GM19468 (cell line): Measurements from ENCODE around the gene LAMB4.

Source experiments
- ATAC-seq: cut with Tn5 transposase; IDR thresholded peaks from one replicate; pipeline ENCODE4 v1.9.1; 2021; ENCODE audit warnings: mild to moderate bottlenecking, moderate library complexity, moderate number of reproducible peaks; ENCODE audit not compliant: unreplicated experiment; ENCODE audit errors: extremely low read depth

The LAMB4 gene

DNA sequence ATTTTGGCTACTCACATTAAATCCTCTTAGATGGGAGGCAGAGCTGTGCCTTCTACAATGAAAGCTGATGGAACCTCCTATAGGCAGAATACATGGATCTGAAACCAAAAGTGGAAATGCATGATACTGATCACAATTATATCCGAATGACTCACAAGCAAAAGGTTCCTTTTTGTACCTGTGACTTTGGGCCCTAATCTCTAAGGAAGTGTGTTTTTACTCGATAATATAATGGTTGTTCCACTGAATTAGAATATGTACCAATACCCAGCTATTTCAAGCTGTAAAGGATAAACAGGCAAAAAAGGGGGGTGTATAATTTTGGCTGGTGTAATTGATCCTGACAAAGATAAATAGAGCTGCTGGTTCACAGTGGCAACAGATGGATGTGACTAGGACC lies 109.6 kb downstream of the LAMB4 start:
- ATAC-seq: no peak

DNA sequence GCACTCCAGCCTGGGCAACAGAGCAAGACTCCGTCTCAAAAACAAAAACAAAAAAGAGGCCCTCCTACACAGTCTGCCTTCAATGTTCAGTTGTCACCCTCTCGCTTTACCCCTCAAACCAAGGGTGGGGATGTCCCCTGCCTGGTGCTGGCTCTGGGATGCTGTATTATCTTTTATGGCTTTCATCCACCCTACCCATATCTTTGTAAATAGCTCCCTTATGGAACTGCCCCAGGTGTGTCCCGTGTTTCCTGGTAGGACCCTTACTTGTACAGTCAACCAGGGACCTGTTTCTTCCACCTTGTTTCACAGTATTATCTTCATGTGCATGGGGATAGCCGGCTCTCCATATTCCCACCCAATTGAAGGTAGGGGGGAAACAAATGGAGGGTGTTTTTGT lies 111.5 kb downstream of the LAMB4 start:
- ATAC-seq: no peak

DNA sequence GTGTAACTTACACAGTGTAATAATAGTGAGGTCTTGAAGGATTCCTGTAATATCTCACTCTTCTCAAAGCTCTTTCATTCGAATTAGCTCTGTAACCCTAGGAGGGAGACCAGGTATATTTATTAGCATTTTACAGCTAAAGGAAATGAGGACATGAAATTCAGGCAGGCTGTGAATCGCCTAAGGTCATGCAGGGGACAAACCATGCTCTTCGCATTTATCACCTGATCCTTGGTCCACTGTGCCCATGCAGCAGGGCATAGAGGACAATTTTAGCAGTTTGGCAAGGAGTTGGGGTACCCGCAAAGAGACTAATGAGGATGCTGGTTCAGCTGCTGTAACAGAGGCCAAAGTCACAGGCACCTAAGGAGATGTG lies 112.4 kb downstream of the LAMB4 start:
- no peak for ATAC-seq

DNA sequence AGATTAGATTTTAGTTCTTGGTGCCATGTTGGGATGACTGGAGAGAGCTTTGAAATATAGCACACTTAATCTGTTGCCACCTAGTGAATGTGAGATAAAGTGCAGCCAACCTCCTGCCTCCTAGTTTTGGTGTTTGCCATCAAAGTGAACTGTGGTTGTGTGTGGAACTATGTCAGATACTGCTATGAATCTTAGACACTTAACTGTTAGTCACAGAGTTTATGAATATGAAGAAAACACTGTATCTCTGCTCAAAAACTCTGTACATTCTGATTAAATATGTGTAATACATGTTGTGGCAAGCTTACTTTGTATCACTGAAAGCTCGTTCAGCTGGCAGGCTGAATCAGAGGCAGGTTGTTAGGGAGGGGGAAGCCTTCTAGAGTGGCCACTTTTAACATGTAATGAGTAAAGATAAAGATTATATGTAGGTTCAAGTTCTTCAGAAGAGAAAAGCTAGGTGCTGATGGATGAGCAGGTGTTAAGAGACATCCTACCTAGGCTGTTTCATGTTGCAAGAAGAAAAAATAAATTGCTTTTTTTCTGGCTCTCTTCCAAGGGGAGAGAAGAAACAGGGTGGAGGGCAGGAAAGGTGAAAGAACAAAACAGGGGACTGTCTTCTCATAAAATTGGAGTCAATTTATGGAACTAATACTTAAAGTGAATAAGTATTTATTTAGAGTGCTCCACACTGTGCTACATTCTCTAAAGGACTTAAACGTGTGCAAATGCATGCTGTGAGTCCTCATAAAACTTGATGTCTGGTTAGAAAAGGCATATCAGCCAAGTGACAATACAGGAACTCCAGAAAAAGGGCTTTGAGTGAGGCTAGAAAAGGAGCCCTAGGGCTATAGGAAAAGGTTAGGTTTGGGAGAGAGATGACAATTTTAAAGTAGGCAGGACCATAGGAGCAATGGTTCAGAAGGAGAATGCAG lies 113.1 kb downstream of the LAMB4 start:
- no peak for ATAC-seq

DNA sequence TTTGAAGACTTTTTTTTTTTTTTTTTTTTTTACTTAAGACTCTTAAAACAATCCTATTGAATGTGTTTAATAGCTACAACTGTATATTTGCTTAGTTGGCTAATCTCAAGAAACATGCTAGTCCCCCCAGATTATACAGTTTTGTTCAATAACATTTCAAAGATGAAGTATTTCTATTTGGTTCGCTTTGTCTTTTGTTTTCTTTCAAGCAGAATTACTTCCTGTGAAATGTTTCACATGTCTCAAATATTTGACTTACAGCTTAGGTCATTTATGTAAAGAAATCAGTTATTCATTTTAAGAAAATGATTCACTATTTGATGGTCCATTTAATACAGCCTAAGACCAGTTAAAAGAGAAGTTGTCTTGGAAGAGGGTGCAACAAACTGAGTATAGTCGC lies 114.4 kb downstream of the LAMB4 start:
- no peak for ATAC-seq

DNA sequence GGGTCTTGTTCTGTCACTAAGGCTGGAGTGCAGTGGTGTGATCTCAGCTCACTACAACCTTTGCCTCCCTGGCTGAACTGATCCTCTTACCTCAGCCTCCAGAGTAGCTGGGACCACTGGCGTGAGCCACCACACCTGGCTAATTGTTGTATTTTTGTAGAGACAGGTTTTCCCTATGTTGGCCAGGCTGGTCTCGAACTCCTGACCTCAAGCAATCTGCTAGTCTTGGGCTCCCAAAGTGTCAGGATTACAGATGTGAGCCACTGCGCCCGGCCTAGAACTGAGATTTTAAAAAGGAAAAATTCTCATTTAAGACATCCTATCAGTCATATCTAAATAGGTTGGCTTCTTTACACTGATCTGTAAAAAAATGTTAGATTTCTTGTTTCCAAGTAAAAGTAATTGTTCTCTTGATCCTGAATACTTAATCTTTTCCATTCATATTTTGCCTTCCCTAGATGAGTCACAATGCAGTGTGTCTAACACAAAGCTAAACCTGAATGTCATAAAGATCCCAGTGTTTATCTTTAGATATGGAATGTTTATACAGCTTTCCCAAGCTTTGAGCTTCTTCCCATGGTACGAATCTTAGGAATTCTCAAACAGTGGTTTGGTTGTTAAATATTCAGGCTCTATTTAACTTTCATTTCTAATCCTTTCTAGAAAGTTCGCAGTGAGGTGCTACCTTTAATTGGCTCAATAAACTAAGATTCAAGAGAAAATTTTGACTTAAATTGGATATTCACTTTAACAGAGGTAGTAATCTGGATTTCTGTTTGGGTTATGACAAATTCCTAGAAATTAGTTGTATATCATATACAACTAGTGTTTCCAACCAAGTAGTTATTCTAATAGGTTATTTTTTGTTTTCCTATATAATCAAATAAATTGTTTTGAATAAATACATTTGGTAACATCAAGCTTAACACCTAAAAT lies 115.1 kb downstream of the LAMB4 start:
- ATAC-seq: no peak

DNA sequence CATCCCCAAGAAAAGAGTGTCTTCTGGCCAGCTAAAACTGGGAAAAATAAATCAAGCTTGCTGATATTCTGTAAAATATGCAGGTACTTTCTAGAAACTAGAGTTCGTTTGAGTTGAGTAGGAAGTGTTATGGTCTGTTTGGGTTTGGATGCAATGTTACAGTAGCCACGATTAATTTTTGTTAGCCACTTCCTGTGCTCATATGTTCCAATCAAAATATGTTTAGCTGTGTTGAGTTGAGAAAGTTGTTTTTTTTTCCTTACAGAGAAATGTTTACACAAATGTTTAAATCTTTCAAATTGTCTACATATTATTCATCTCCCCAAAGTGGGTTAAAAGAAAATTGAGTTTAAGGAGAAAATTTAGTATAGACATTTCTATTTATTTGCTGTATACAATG lies 115.9 kb downstream of the LAMB4 start:
- no peak for ATAC-seq

DNA sequence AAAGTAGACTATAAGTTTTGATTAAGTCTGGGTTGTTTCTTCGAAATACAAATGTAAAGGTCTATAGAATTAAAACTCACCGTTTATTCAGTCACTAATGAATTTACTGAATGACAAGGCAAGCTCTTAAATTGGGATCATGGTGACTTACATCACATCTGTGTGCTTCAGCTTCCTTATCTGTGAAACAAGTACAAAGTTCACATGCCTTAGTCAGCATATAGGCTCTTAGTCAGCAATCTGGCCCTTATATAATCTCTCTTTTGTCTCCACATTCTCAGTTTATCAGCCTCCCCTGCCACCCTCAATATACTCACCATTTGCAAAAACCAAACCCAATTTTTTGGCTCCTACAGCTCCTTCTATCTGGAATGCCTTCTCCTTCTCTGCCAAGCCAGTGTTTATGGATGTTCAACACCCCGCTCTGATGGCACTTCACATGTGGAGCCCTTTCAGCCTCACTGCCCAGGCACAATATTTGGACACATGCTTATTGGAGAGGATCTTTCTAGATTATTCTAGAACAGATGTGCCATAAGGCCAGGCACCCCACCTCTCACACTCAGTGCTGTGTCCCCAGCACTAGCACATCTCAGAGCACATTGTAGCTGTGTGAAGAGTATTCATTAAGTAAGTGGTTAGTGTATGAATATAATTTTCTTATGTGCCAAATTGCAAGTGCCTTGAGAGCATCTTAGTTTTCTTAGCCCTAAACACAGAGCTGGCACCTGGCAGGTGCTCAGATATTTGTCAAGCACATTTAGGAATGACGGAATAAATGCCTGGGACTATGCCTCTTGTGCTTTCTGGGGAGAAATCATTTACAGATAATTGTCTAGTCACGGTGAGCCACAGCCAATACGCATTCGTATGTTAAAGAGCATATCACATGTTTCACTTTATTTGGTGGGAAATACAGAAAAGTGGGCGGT lies 117.4 kb downstream of the LAMB4 start:
- ATAC-seq: no peak

DNA sequence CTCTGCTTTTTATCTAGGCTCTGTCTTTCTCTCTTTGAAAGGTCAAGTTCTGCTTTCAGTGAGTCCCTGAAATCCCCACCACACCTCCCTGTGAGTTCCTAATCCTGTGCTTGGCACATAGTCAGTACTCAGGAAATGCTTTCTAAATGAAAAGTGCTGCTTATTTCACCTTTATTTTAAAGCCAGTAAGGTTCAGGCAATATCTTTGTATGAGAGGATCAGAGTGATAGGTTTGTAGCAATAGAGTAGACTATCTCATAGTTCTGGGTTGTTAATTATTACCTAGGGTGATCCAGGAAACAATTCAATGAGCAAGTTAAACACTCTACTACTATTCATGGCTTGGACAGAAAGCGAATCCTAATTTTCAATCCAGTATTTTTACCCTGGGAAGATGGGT lies 119.8 kb downstream of the LAMB4 start:
- ATAC-seq: no peak

DNA sequence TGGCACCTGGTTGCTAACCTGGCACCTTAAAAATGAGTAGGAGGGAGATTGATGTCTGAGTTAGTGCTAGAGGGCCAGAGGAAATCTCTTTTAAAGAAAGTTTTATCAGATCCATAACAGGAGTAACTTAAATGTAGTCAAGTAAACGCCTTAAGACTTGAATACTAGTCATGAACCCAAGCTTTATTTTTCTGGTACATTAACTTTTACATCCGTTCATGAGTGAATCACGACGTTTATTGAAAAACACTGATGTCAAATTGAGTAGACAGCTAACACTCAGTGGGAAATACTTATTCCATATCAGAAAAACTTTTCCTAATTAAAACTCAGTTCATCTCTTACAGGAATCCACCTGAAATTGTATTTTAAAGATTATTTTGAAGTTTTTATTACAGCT lies 120.3 kb downstream of the LAMB4 start:
- ATAC-seq: no peak

DNA sequence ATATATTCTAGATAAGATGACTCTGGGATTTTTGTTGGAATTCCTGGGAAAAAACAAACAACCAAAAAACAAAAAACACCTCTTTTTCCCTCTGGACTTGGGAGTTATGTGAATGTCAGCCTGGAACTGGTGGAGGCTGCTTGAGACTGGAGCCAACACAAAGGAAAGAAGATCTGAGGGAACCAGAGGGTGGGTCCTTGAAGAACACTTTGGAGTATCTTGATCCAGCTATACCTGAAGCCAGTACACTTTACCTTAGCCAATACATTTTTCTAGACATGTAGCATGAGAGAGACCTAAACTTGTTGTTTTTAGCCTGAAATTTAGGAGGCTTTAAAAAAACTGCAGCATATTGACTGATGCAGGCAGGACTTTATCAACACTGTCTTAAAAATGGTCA lies 121.3 kb downstream of the LAMB4 start:
- ATAC-seq: no peak

DNA sequence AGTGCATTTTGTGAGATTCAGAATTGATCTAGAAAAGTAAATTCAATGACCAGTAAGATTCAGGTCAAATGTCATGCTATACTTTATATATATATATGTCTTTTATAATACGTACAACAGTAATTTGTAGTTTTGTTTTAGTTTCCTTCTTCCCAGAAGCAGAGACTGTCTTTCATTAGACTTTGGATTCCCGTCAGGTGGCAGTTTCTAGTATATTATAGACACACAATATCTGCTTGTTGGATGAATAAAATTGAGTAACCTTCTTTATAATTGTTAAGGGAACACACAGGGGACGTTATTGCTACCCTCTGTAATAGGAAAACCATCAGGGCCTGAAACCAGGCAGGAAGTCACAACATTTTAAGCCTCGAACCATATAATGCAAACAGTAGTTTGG lies 121.9 kb downstream of the LAMB4 start:
- ATAC-seq: no peak

DNA sequence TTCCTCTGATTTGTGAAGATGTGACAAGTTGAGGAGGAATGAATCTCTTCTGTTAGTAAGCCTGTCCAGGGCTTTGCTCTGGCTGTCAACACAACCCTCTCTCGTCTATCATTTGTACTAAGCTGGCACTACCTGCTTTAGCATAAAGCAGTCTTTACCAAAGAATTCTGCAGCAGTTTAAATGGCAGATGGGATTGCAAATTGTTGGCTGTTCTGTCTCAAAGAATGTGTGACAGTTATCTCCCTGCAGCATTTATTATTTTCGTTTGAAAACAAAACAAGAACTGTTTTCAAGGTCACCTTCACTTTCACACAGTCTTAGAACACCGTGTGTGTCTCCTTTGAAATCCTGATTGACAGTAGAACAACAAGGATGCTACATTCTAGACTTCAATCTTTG lies 122.4 kb downstream of the LAMB4 start:
- no peak for ATAC-seq

DNA sequence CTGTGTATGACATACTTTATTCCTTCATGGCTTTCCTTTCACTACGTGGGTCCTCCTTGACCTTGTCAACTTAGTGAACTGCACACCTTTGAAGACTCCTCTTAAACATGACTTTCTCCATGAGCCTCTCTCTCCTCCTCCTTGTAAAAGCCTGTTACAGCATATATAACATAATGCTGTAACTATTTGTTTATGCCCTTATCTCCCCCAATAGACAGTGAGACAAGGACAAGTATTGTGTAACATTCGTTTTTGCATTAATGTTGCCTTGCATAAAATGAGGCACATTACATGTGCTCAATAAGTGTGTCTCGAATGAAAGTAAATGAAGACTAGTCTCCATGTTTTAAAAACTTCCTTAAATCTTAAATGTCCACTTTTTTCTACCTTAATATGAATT lies 122.9 kb downstream of the LAMB4 start:
- no peak for ATAC-seq

DNA sequence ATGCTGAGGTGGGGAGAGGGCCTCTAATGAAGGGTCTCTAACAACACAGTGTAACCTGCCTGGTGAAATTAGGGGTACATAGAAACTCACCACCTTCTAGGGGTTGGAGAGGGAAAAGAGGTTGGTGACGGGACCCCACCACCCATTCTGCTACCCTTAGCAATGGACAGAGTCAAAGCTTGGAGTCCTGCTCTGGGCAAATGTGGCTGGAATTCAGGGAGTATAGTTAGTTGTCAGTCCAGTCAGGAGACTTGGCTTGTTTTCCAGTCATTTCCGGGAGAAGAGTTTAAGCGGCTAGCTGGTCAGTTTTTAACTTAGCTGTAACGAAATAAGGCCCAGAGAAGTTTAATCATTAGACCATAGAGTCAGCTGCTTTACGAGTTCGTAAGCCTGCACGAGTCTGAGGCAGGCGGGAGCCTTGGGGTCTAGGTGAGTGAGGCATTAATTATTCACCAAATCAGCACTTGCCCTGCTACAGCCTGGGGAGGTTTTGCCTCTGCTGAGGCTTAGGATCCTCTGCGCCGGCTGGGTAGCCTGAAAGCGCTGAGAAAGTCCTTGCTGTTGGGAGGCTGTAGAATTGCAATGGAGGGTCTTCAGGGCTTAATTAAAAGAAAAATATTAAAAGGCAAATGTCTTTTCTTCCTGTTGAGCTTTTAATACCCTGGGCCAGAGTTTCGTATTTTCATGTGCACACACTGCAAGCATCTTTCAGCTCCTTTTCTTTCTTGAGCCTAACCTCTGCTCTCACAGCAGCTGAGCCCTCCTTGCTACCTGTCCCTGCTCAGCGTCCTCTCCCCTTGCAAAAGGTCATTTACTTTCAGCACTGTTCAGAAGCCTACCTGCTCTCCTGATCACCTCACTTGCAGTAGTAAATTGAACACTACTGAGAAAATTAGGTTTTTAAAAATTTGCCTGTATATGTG lies 125.7 kb downstream of the LAMB4 start:
- ATAC-seq: no peak

DNA sequence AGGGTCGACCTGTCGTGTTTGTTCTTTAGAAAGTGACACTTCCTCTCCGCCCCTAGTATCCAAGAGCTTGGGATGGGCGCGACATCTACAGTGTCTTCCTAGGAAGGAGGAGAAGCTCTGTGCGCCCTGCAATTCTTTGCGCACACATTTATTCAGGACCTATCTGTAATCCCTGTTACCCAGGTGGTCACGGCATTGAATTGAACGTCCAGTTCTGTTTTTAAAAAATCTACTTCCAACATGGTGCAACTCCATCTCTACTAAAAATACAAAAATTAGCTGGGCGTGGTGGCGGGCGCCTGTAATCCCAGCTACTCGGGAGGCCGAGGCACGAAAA lies 126.6 kb downstream of the LAMB4 start:
- no peak for ATAC-seq

DNA sequence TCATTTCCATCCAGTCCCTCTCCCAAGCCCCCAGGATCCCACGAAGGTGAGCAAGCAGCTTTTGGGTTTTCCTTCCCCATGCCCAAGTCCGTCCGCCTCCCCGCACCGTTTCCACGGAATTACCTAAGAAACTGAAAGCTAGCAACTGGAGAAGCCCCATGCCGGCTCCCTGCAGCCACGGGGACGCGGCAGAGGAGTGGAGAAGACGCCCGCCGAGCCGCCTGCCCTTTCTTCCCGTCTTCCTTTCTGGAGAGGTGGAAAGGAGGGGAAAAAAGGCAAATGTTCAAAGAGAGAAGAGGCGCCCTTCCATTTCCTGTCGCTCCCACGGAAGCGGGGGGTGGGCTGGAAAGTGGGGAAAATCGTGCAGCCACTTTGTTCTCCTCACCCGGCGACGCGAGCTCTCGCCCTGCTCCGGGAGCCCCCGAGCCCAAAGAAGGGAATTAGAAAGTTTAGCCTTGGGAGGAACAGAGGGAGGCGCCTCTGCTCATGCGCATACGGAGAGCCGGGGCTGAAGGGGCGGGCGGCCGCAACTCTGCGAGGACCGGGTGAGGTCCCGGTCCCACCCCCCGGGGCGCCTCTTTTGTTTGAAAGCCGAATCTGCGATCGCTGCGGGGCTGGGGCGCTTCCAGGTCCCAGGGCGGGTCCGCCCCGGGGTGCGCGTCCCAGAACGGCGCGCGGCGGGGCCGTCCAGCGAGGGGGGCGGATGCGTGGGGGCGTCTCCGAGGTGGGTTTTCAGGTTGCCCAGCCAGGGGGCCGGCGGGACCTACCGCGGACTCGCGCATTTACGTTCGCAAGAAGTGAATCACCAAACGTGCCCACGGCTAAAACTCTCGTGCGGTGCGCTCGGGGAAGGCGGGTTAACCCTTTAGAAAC lies 127.2 kb downstream of the LAMB4 start, which contains the start of gene LAMB1:
Gene LAMB1, minus strand, starts transcription at position 436 of the 873 bp plus-strand sequence. Its CDS starts 276 bp downstream, at position 160.
- no peak for ATAC-seq
